ENCODE measurements around the gene CYBC1.

CYBC1 gene

GRCh38 chr17:82450357-82451106, at the start of gene CYBC1:
Gene CYBC1 (minus strand): TSS chr17:82450752. CDS start chr17:82449254, 1,498 bp downstream.
- peak; percentile 70 for DNase-seq

GRCh38 chr17:82497483-82498405, 47.2 kb upstream of the CYBC1 start:
- no peak for DNase-seq

- peak; percentile 51 for DNase-seq
Measured at GRCh38 chr17:82496529-82497434, 46.2 kb upstream of the CYBC1 start.

GRCh38 chr17:82495844-82496528, 45.4 kb upstream of the CYBC1 start:
- DNase-seq: no peak

- peak; percentile 93 for DNase-seq
Measured at GRCh38 chr17:82494236-82495055, 43.9 kb upstream of the CYBC1 start.

GRCh38 chr17:82493226-82493781, 42.8 kb upstream of the CYBC1 start:
- DNase-seq: no peak

- no peak for DNase-seq
Measured at GRCh38 chr17:82492643-82493225, 42.2 kb upstream of the CYBC1 start.

GRCh38 chr17:82491533-82491932, 41.0 kb upstream of the CYBC1 start:
- DNase-seq: no peak

- DNase-seq: no peak
Measured at GRCh38 chr17:82491196-82491530, 40.6 kb upstream of the CYBC1 start.

- DNase-seq: no peak
Measured at GRCh38 chr17:82490512-82491195, 40.1 kb upstream of the CYBC1 start.

- no peak for DNase-seq
Measured at GRCh38 chr17:82489851-82490511, 39.4 kb upstream of the CYBC1 start.

- DNase-seq: no peak
Measured at GRCh38 chr17:82489117-82489516, 38.6 kb upstream of the CYBC1 start.

- DNase-seq: no peak
Measured at GRCh38 chr17:82487910-82488309, 37.4 kb upstream of the CYBC1 start.

- no peak for DNase-seq
Measured at GRCh38 chr17:82486231-82487094, 35.9 kb upstream of the CYBC1 start.

GRCh38 chr17:82483836-82484235, 33.3 kb upstream of the CYBC1 start:
- DNase-seq: no peak

- DNase-seq: no peak
Measured at GRCh38 chr17:82483204-82483660, 32.7 kb upstream of the CYBC1 start.

GRCh38 chr17:82480318-82480717, 29.8 kb upstream of the CYBC1 start:
- DNase-seq: no peak

- no peak for DNase-seq
Measured at GRCh38 chr17:82479602-82480001, 29.1 kb upstream of the CYBC1 start.
